ENCODE data around the gene BFAR.

Gene BFAR

DNA sequence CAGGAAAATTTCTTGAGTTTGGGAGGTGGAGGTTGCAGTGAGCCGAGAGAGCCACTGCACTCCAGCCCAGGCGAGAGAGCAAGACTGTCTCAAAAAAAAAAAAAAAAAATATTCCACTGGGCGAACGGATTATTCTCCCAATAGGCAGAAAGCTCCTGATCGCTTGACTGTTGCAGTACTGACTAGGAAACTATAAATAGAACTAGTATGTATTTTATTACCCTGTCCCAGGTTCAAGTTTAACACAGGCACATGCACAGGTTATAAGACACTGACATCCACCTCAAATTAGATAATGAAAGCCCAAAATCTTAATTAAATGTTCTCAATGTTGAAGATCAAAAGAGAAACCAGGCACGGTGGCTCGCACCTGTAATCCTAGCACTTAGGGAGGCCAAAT is 14.2 kb upstream of the BFAR start:
- H4K20me1 ChIP-seq (ENCODE audit: insufficient read depth, low read length), result no peaks in the 10 kb centered on the region
- no peak overlapping the region for H3K4me2 ChIP-seq (ENCODE audit: low read length)
- H2AFZ ChIP-seq (ENCODE audit: low read depth, low read length), result no peak overlapping the region
- no peaks in the 10 kb centered on the region for H3K27me3 ChIP-seq (ENCODE audit: low read depth, low read length)
- H3K36me3 ChIP-seq (replicated peaks; ENCODE audit: low read depth, low read length), result peaks cover 21% of the 10 kb centered on the region
- TF ChIP-seq, protein P1, sequence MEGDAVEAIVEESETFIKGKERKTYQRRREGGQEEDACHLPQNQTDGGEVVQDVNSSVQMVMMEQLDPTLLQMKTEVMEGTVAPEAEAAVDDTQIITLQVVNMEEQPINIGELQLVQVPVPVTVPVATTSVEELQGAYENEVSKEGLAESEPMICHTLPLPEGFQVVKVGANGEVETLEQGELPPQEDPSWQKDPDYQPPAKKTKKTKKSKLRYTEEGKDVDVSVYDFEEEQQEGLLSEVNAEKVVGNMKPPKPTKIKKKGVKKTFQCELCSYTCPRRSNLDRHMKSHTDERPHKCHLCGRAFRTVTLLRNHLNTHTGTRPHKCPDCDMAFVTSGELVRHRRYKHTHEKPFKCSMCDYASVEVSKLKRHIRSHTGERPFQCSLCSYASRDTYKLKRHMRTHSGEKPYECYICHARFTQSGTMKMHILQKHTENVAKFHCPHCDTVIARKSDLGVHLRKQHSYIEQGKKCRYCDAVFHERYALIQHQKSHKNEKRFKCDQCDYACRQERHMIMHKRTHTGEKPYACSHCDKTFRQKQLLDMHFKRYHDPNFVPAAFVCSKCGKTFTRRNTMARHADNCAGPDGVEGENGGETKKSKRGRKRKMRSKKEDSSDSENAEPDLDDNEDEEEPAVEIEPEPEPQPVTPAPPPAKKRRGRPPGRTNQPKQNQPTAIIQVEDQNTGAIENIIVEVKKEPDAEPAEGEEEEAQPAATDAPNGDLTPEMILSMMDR (IDR thresholded peaks at IDR 0.05; ENCODE audit: low read depth, low read length), result no peak
- no peak for TF ChIP-seq EZH2phosphoT487 (IDR thresholded peaks at IDR 0.05; ENCODE audit: low read depth)
- H3K9me3 ChIP-seq (ENCODE audit: insufficient read depth, low read length), result no peaks in the 10 kb centered on the region
- no peaks in the 10 kb centered on the region for H3K79me2 ChIP-seq (ENCODE audit: low read length)
- H3K27ac ChIP-seq (ENCODE audit: low read length), result no peak overlapping the region
- H3K9ac ChIP-seq (ENCODE audit: low read length), result no peak overlapping the region
- no peaks in the 10 kb centered on the region for H3K4me1 ChIP-seq (ENCODE audit: low read length)
- H3K4me3 ChIP-seq (ENCODE audit: low read length), result no peak overlapping the region

GRCh38 chr16:14627078-14627477 is 5.7 kb upstream of the BFAR start:
- no peaks in the 10 kb centered on the region for H3K27me3 ChIP-seq (ENCODE audit: low read depth, low read length)
- H2AFZ ChIP-seq (ENCODE audit: low read depth, low read length), result no peak overlapping the region
- no peak for TF ChIP-seq EZH2phosphoT487 (IDR thresholded peaks at IDR 0.05; ENCODE audit: low read depth)
- H3K36me3 ChIP-seq (replicated peaks; ENCODE audit: low read depth, low read length), result peaks cover 35% of the 10 kb centered on the region
- no peaks in the 10 kb centered on the region for H3K9me3 ChIP-seq (ENCODE audit: insufficient read depth, low read length)
- no peak overlapping the region for H3K27ac ChIP-seq (ENCODE audit: low read length)
- H3K9ac ChIP-seq (ENCODE audit: low read length), result no peak overlapping the region
- peaks cover 19% of the 10 kb centered on the region for H3K4me1 ChIP-seq (ENCODE audit: low read length)
- peaks cover 20% of the 10 kb centered on the region for H3K79me2 ChIP-seq (ENCODE audit: low read length)
- no peaks in the 10 kb centered on the region for H4K20me1 ChIP-seq (ENCODE audit: insufficient read depth, low read length)
- H3K4me3 ChIP-seq (ENCODE audit: low read length), result no peak overlapping the region
- H3K4me2 ChIP-seq (ENCODE audit: low read length), result no peak overlapping the region

DNA sequence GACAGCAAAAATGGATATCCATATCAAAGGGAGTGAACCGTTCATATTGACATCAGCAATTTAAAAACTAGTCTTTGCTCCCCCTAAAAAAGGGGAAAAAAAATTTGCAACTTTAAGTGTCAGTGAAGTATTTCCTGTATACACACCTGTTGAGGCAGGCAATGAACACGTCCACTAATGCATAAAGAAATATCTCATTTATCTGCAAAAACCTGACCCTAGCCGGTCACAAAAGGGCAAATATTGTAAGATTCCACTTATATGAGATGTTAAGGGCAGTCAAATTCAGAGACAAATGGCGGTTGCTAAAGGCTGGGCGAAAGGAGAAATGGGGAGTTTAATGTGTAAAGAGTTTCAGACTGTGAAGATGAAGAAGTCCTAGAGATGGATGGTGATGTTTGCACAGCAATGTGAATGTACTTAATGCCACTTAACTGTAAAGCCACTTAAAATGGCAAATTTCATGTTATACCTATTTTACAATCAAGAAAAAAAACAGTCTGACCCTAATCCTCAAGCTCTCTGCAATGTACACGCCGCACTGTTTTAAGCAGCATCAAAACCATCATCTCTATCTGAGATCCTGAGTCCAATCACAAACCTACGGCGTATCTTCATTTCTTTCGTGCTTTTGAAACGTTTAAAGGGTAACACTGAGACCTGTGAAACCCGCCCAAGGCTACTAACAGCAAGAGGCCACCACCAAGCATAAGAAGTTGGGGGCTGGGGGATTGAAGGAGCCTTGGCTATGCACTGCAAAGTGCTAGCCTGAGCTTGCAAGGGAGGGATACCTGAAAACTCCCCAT is 3.7 kb upstream of the BFAR start:
- H3K4me2 ChIP-seq (ENCODE audit: low read length), result peak overlapping the region; percentile 83
- no peak overlapping the region for H2AFZ ChIP-seq (ENCODE audit: low read depth, low read length)
- H3K27me3 ChIP-seq (ENCODE audit: low read depth, low read length), result no peaks in the 10 kb centered on the region
- H3K4me3 ChIP-seq (ENCODE audit: low read length), result peak overlapping the region; percentile 90
- peak overlapping the region; percentile 60 for H3K27ac ChIP-seq (ENCODE audit: low read length)
- H4K20me1 ChIP-seq (ENCODE audit: insufficient read depth, low read length), result peaks cover under 1% of the 10 kb centered on the region
- H3K79me2 ChIP-seq (ENCODE audit: low read length), result peaks cover 35% of the 10 kb centered on the region
- peaks cover 21% of the 10 kb centered on the region for H3K4me1 ChIP-seq (ENCODE audit: low read length)
- no peaks in the 10 kb centered on the region for H3K9me3 ChIP-seq (ENCODE audit: insufficient read depth, low read length)
- peak overlapping the region; percentile 88 for H3K9ac ChIP-seq (ENCODE audit: low read length)
- peaks cover 32% of the 10 kb centered on the region for H3K36me3 ChIP-seq (replicated peaks; ENCODE audit: low read depth, low read length)
- no peak for TF ChIP-seq EZH2phosphoT487 (IDR thresholded peaks at IDR 0.05; ENCODE audit: low read depth)
- TF ChIP-seq, protein P1 (IDR thresholded peaks at IDR 0.05; ENCODE audit: low read depth, low read length), result no peak

GRCh38 chr16:14629612-14629918 is 3.2 kb upstream of the BFAR start:
- Histone ChIP-seq H3K36me3 (replicated peaks; ENCODE audit: low read depth, low read length) (peaks cover 35% of the 10 kb centered on the region), H2AFZ (ENCODE audit: low read depth, low read length) (no peak overlapping the region)
- TF ChIP-seq, protein P1 (IDR thresholded peaks at IDR 0.05; ENCODE audit: low read depth, low read length), result no peak
- no peak for TF ChIP-seq EZH2phosphoT487 (IDR thresholded peaks at IDR 0.05; ENCODE audit: low read depth)

More at GRCh38 chr16:14629612-14629918, 3.2 kb upstream of the BFAR start:
- peaks cover 41% of the 10 kb centered on the region for H3K79me2 ChIP-seq (ENCODE audit: low read length)
- peak overlapping the region; percentile 88 for H3K9ac ChIP-seq (ENCODE audit: low read length)
- H4K20me1 ChIP-seq (ENCODE audit: insufficient read depth, low read length), result peaks cover 6% of the 10 kb centered on the region
- H3K27ac ChIP-seq (ENCODE audit: low read length), result peak overlapping the region; percentile 60
- H3K4me1 ChIP-seq (ENCODE audit: low read length), result peaks cover 26% of the 10 kb centered on the region
- H3K4me2 ChIP-seq (ENCODE audit: low read length), result peak overlapping the region; percentile 83
- peak overlapping the region; percentile 90 for H3K4me3 ChIP-seq (ENCODE audit: low read length)
- H3K9me3 ChIP-seq (ENCODE audit: insufficient read depth, low read length), result no peaks in the 10 kb centered on the region
- no peaks in the 10 kb centered on the region for H3K27me3 ChIP-seq (ENCODE audit: low read depth, low read length)
